Naive thymus-derived CD8-positive, alpha-beta T cell (primary cell): ENCODE data around the gene SLC7A4. TPM values are rescaled to one million over a fixed set of nuclear protein-coding genes. Genes with fewer than 3 reads are reported as not detected.

Experiments used
- ATAC-seq, 2 donors: fragments of 150-1000 bp; cut with Tn5 transposase in 1 of 2; sonication (Bioruptor Pico), chemical (Tn5 transposase) in 1 of 2; 1 replicate in 1 of 2; 2 replicates in 1 of 2; pipeline ENCODE4 v1.10.0; 2021; ENCODE audit warnings: mild to moderate bottlenecking in 2 of 2, moderate library complexity in 2 of 2
- POLR2A ChIA-PET: fragments of 350-600 bp; sonication (Branson Sonifier 250); formaldehyde crosslinking; loops from one replicate; lab custom pipeline; 2021; ENCODE audit warnings: antibody characterized with exemption; lab: Charles Lee
- DNase-seq, 10 donors: peaks; one replicate each; pipeline versions ENCODE4 v3.0.0 to v3.0.0-alpha.2; 2020 to 2022
- H3K27ac Mint-ChIP-seq, 10 donors: one replicate each; pipeline ENCODE4 v1.8.0; 2020 to 2022; ENCODE audit warnings: mild to moderate bottlenecking in 10 of 10, mixed read lengths in 10 of 10, moderate library complexity in 4 of 10, inconsistent platforms in 1 of 10
- H3K27me3 Mint-ChIP-seq, 5 donors: one replicate each; pipeline ENCODE4 v1.8.0; 2021 to 2022; ENCODE audit warnings: mixed read lengths in 5 of 5
- H3K36me3 Mint-ChIP-seq, 3 donors: one replicate each; pipeline ENCODE4 v1.8.0; 2020 to 2022; ENCODE audit warnings: mixed read lengths in 3 of 3, mild to moderate bottlenecking in 2 of 3, inconsistent platforms in 1 of 3
- H3K4me1 Mint-ChIP-seq, 4 donors: one replicate each; pipeline ENCODE4 v1.8.0; 2021 to 2022; ENCODE audit warnings: mixed read lengths in 4 of 4
- H3K4me3 Mint-ChIP-seq, 10 donors: one replicate each; pipeline ENCODE4 v1.8.0; 2020 to 2022; ENCODE audit warnings: mild to moderate bottlenecking in 10 of 10, mixed read lengths in 10 of 10, moderate library complexity in 6 of 10, inconsistent platforms in 1 of 10
- H3K9me3 Mint-ChIP-seq, 9 donors: one replicate each; pipeline ENCODE4 v1.8.0; 2020 to 2022; ENCODE audit warnings: mixed read lengths in 9 of 9, mild to moderate bottlenecking in 3 of 9, inconsistent platforms in 1 of 9, moderate library complexity in 1 of 9
- polyA plus RNA-seq, 3 donors: library from polyadenylated mRNA; unstranded; fragments of 300-500 nt; fragmentation: Illumina TruSeq; gene quantifications; one replicate each; pipeline ENCODE4 v1.2.3, GENCODE V29; 2021
- total RNA-seq, 8 experiments: library from RNA in 2 of 8; stranded (reverse) in 2 of 8; gene quantifications; one replicate each; pipeline ENCODE4 v1.2.3 and lab custom pipeline; 2021 to 2026

SLC7A4 gene
- total and polyA plus RNA-seq, 5 experiments from 2014 or later = 0.69 to 1.4 (median 1.2) TPM

DNA sequence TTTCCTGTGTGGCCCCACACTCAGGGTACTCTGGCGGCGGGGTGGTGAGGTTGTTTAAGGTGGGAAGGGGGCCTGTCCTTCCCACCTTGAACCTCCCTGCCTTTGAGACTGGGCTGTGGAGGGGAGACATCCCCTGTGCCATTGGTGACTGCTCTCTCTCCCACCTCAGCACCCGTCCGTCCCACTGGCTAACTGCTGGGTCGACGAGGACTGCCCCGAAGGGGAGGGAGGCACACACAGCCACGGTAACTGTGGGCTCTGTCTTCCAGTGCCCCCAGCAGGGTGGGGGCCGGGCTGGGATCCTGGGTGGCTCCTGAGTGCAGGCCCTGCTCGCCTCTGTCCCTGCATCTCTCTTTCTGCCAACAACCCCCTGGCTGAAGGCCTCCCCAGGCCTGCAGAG lies 9.9 kb downstream of the SLC7A4 start:
- no peak overlapping the region for H3K4me3 Mint-ChIP-seq
- H3K27ac Mint-ChIP-seq = no peak overlapping the region
- no peaks in the 10 kb centered on the region for H3K36me3 Mint-ChIP-seq
- no peaks in the 10 kb centered on the region for H3K27me3 Mint-ChIP-seq
- H3K4me1 Mint-ChIP-seq = peaks cover 16 to 36% (median 21%) of the 10 kb centered on the region in 4 donors
- POLR2A ChIA-PET = interaction anchor here (1.7 kb wide), 1 partner anchor 20 kb away, joined by 4 read pairs; no protein-coding TSS in a partner anchor
- H3K9me3 Mint-ChIP-seq = no peaks in the 10 kb centered on the region
- DNase-seq (peak in 1 of 10 donors; percentile 53), ATAC-seq (no peak)

DNA sequence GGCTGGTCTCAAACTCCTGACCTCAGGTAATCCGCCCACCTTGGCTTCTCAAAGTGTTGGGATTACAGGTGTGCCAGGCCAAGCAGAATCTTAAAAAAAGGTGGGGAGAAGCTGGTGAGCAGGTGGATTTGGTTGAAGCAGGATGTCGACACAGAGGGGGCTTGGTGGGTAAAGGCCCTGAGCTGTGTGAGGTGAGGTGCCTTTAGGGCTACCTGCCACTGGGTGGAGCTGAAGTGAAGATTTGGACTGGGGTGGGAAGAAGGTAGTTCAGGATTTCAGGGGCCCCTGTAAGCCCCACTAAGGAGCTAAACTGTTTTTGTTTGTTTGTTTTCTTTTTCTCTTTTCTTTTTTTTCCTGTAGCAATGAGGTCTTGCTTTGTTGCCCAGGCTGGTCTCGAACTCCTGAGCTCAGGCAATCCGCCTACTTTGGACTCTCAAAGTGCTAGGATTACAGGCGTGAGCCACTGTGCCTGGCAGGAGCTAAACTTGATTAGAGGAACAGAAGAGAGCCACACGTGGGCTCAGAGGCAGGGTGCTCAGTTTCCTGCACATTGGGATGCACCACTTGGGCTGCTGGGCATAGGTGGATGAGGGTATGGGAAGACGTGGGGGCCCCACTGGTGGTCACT lies 11.4 kb downstream of the SLC7A4 start:
- Mint-ChIP-seq H3K36me3 (no peaks in the 10 kb centered on the region), H3K27ac (peak overlapping the region in 4 of 10 donors; percentile 21 to 71 (median 39)), H3K27me3 (no peaks in the 10 kb centered on the region), H3K4me1 (peaks cover 14 to 36% (median 24%) of the 10 kb centered on the region in 4 donors), H3K4me3 (no peak overlapping the region), H3K9me3 (no peaks in the 10 kb centered on the region)
- ATAC-seq (peak; percentile 77 to 81), DNase-seq (peak in 6 of 10 donors; percentile 31 to 60 (median 46))
- POLR2A ChIA-PET = interaction anchor here (0.8 to 1.7 kb wide), 2 partner anchors 18 to 39 kb away, joined by 3 to 4 read pairs; partner anchors contain the start of gene LZTR1

DNA sequence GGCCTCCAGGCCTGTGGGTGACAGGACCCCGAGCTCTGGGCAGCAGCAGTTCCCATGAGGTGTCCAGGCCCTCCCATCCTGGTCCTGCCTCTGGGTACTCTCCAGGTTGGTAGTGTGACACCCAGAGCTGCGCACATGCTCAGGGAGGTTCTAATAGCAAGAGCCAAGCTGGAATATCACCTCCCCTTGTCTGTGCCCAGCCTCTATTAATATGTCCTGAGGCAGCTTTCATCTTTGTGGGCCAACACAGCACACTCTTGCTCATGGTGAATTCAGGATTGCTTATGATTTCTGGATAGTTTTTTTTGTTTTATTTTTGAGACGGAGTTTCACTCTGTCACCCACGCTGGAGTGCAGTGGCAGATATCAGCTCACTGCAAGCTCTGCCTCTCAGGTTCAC lies 14.0 kb downstream of the SLC7A4 start:
- Mint-ChIP-seq H3K27ac (peak overlapping the region in 2 of 10 donors; percentile 29 to 90), H3K4me1 (peaks cover 15 to 41% (median 36%) of the 10 kb centered on the region in 4 donors), H3K27me3 (no peaks in the 10 kb centered on the region), H3K9me3 (no peaks in the 10 kb centered on the region), H3K4me3 (no peak overlapping the region), H3K36me3 (no peaks in the 10 kb centered on the region)
- DNase-seq (no peak), ATAC-seq (no peak)
- POLR2A ChIA-PET = interaction anchor here (0.7 kb wide), 1 partner anchor 794 kb away, joined by 4 read pairs; no protein-coding TSS in a partner anchor

DNA sequence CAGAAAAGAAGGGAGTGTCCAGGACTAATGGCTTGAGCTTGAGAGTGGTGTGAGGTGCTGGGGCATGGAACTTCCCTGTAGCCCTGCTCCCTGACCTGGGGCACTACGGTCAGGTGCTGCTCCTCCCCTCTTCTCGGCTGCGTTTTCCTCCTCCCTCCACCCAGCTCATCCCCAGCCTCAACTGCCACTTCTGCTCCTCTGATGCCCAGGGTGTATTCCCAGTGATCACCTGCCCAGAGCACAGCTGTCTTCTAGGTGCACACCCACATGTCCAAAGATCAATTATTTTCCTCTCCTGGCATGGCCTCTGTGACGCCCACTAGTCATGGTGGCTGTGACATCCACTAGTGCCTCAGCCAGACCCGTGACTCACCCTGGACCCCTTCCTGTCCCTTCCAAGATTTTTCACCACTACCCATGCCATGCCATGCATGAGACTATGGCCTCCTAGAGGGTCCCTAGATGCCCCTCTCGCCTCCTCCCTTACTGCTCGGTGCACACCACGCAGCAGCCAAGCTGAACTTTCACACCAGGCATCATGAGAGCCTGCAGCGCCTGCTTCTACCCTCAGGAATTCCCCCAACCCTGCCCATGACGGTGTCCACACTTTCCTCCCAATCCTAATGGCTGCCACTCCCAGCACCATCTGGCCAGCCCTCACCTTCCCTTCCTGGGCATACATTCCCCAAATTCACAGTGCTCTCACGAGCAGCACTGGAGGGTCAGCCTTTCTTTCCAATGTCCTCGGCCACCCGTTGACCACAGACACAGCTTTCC lies 15.5 kb downstream of the SLC7A4 start:
- ATAC-seq = no peak
- Mint-ChIP-seq H3K27me3 (no peaks in the 10 kb centered on the region), H3K27ac (peak overlapping the region in 9 of 10 donors; percentile 10 to 90 (median 70)), H3K4me1 (peaks cover 15 to 43% (median 39%) of the 10 kb centered on the region in 4 donors), H3K9me3 (no peaks in the 10 kb centered on the region), H3K4me3 (peak overlapping the region in 7 of 10 donors; percentile 12 to 43 (median 22)), H3K36me3 (no peaks in the 10 kb centered on the region)
- DNase-seq = no peak
- POLR2A ChIA-PET = interaction anchor here (6.3 kb wide), 1 partner anchor 13 kb away, joined by 41 read pairs; the partner anchor contains the start of gene THAP7

DNA sequence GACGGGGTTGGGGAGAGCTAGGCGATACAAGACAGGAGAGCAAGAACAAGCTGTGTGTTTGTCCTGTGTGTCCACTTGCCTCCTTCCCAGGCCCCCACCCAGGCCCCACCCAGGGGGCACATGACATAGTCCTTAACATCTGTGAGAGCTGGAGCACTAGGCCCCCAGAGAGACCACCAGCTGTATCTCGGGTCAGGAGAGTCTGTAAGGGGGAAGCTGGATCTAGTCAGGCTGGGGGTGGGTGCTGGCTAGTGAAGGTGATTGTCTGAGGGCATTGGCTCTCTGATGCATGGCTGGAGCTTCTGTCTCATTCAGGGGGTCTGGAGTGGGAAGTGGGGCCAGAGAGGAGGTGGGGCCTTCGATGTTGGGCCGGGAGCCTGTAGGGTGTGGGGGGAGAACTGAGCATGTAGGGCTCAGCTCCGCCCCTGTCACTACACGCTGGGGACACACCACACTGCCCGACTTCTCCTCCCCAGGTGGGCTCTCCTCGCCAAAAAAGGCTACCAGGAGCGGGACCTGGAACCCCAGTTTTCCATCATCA lies 16.8 kb downstream of the SLC7A4 start:
- Mint-ChIP-seq H3K27me3 (no peaks in the 10 kb centered on the region), H3K27ac (peak overlapping the region in 7 of 10 donors; percentile 27 to 98 (median 95)), H3K4me1 (peaks cover 13 to 35% (median 34%) of the 10 kb centered on the region in 4 donors), H3K4me3 (peak overlapping the region in 6 of 10 donors; percentile 52 to 89 (median 82)), H3K9me3 (no peaks in the 10 kb centered on the region), H3K36me3 (no peaks in the 10 kb centered on the region)
- POLR2A ChIA-PET = interaction anchor here (6.3 kb wide), 1 partner anchor 12 kb away, joined by 41 read pairs; the partner anchor contains the start of gene THAP7
- ATAC-seq = no peak
- DNase-seq = peak in 1 of 10 donors; percentile 40

DNA sequence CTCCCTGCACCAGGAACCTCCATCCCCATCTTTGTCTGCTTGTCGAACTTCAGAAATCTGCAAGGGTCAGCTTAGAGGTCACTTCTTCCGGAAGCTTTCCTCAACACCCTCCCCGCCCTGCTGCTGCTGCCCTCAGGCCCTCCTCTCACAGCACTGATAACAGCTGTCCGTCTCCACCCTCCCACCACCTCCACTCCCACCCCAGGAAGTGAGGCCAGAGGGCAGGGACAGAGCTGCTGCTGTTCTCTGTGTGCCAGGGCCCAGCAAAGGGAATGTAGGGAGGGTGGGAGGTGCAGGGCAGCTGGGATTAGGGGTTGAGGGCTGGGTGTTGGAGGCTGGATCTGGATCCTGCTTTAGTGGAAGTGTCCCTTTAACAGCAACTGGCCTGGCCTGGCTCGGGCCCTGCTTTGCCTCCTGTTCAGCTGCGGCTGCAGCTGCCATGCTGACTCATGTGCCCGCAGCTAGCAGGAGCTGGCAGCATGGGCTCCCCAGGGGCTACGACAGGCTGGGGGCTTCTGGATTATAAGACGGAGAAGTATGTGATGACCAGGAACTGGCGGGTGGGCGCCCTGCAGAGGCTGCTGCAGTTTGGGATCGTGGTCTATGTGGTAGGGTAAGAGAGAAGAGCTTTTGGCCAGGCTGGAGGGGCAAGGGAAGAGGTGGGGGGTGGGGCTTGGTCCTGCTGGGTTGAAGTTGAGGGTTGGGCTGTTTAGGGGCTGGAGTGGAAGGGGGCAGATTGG lies 17.5 kb downstream of the SLC7A4 start, which contains the start of gene P2RX6:
Gene P2RX6 (plus strand): TSS at position 440 of the 740 bp plus-strand sequence. CDS start 10 bp downstream, at position 450.
- POLR2A ChIA-PET = interaction anchor here (1.0 to 6.3 kb wide), 3 partner anchors 11 to 33 kb away, joined by 3 to 41 read pairs (median 6); partner anchors contain the start of genes LZTR1 and THAP7
- no peak for ATAC-seq
- Mint-ChIP-seq H3K27me3 (no peaks in the 10 kb centered on the region), H3K4me3 (peak within 1 kb of the TSS; percentile 78 to 89 (median 87)), H3K4me1 (peaks cover 13 to 35% (median 33%) of the 10 kb centered on the region in 4 donors), H3K36me3 (no peaks in the 10 kb centered on the region), H3K9me3 (no peaks in the 10 kb centered on the region), H3K27ac (peak within 1 kb of the TSS; percentile 31 to 98 (median 96))
- DNase-seq = peak in 1 of 10 donors; percentile 57

DNA sequence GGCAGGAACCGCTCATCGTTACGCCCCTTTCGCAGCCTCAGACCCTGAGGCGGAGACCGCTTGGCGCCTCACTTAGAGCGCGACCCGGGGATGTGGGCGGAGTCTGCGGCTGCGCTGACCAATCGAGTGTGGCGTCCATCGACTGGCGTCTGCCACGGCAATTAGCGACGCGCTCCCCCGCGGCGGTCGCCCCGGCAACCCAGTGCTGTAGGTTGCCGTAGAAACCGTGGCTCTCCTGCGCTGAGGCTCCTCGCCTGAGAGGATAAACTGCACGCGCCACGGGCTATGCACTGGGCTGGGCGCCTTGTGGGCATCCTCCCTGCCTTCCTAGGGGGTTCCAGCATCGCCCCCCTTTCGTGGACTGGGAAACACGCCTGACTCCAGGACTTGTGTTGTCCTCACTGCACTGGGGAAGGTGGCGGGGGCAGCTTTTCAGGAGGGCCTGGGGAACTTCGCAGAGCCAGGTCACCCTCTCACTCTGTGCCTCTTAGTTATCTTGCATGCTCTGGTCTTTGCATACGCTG lies 18.1 kb downstream of the SLC7A4 start:
- Mint-ChIP-seq H3K36me3 (no peaks in the 10 kb centered on the region), H3K9me3 (no peaks in the 10 kb centered on the region), H3K27me3 (no peaks in the 10 kb centered on the region), H3K4me3 (peak overlapping the region; percentile 78 to 89 (median 87)), H3K27ac (peak overlapping the region; percentile 31 to 98 (median 96)), H3K4me1 (peaks cover 13 to 35% (median 33%) of the 10 kb centered on the region in 4 donors)
- ATAC-seq = peak; percentile 89 to 95
- POLR2A ChIA-PET = interaction anchor here (1.0 to 6.3 kb wide), 3 partner anchors 10 to 32 kb away, joined by 3 to 41 read pairs (median 6); partner anchors contain the start of genes LZTR1 and THAP7
- peak; percentile 70 to 92 (median 79) for DNase-seq

DNA sequence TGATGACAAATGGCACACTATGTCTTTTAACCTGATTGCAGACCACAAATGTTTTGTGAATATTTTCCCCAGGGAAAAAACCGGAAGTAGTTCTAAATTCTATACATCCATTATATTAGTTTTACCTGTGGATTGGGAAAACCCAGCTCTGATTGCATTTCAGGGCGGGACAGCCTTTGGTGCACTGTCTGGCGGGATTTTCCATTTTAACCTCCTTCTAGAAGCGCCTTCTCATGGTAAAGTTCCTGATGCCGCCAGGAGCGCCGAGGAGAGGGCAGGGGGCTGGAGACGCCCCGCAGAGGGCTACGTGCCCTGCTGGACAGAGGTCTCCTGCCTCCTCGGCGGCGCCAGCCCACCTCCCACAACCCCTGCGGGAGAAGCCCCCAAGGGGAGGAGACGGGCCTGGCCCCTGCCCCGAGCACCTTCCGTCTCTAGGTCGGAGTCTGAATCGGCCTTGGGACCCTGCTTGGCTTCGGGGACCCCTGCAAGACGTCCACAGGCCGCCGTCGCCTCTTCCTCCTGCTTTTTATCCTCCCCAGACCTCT lies 18.6 kb downstream of the SLC7A4 start:
- peaks cover 13 to 35% (median 33%) of the 10 kb centered on the region in 4 donors for H3K4me1 Mint-ChIP-seq
- H3K36me3 Mint-ChIP-seq = no peaks in the 10 kb centered on the region
- H3K27ac Mint-ChIP-seq = peak overlapping the region; percentile 31 to 98 (median 96)
- H3K9me3 Mint-ChIP-seq = no peaks in the 10 kb centered on the region
- POLR2A ChIA-PET = interaction anchor here (1.6 to 6.3 kb wide), 2 partner anchors 10 to 32 kb away, joined by 6 to 41 read pairs; partner anchors contain the start of genes LZTR1 and THAP7
- DNase-seq (no peak), ATAC-seq (no peak)
- peak overlapping the region; percentile 78 to 89 (median 87) for H3K4me3 Mint-ChIP-seq
- no peaks in the 10 kb centered on the region for H3K27me3 Mint-ChIP-seq

DNA sequence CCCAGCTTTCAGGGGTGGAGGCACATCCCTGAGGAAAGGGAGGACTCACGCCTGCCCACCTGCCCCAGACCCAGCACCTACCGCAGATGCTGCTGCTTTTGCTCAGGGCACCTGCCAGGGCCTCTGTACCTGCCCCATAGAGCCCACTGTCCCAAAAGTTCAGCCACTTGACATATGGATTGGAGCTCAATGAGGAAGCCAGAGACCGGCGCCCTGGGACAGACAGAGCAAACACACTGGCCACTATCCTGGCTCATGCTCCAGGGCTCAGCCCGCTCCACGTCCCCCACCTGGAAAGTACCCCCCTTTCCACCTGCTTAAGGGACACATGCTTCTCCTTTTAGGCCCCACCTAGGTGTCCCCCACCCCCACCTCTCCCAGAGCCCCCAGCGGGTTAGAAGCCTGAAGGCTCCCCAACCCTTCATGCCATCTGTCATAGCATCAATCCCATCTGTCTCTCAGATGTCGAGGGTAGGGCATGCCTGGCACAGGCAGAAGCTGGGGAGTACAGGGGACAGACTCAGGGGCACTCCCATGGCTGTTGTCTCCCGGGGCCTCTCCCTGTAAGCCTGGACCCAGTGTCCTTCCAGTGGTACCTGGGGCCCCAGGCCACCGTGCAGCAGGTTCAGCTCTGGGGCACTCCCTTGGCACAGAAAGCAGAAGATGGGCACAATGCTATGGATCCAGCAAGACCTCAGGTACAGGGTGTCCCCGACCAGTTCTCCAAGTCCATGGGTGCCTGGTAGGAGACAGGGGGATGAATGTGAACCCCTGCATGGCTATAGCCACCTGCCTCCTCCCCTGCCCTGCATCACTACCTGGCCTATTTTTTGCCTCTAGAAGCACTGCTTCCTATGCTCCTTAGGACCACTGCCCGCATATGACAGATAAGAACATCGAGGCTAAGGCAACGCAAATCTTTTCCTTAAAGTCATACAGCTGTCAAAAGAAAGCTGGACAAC lies 19.6 kb downstream of the SLC7A4 start:
- POLR2A ChIA-PET = interaction anchor here (1.6 to 6.3 kb wide), 2 partner anchors 9 to 31 kb away, joined by 6 to 41 read pairs; partner anchors contain the start of genes LZTR1 and THAP7
- Mint-ChIP-seq H3K4me3 (peak overlapping the region; percentile 57 to 87 (median 77)), H3K4me1 (peaks cover 11 to 34% (median 33%) of the 10 kb centered on the region in 4 donors), H3K27me3 (no peaks in the 10 kb centered on the region), H3K9me3 (no peaks in the 10 kb centered on the region), H3K27ac (peak overlapping the region in 9 of 10 donors; percentile 79 to 96 (median 91)), H3K36me3 (no peaks in the 10 kb centered on the region)
- ATAC-seq = no peak
- peak in 1 of 10 donors; percentile 38 for DNase-seq

DNA sequence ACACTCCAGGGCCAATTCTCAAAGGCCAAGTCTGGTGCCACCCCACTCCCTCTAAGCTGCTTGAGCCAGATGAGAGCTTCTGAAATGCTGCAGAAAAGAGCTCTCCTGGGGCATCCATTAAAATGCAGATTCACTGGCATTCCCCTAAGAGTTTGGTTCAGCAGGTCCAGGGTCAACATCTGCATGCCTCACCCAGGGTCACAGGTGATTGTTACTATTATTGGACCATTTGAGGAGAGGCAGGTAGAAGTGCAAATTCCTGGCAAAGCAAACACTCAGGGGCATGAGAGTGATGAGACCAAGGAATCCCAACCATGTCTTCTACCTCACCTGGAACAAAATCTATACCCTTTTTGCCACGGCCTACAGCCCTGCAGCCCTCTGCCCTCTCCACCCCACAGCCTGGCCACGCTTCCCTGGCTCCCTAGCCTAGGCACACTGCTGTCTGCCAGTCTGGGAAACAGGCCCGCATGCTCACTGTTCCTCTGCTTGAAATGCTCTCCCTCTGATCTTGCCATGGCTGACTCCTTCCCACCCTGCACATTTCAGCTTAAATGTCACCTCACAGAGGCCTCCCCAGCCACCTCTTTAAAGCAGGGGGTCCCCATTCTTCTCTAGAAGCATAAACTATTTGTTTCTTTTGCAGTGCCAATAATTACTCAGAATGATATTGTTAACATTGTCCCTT lies 21.8 kb downstream of the SLC7A4 start:
- no peak overlapping the region for H3K4me3 Mint-ChIP-seq

More for the DNA sequence above, 21.8 kb downstream of the SLC7A4 start:
- Mint-ChIP-seq H3K36me3 (no peaks in the 10 kb centered on the region), H3K27me3 (no peaks in the 10 kb centered on the region), H3K9me3 (no peaks in the 10 kb centered on the region), H3K4me1 (peaks cover 11 to 24% (median 23%) of the 10 kb centered on the region in 4 donors), H3K27ac (peak overlapping the region in 3 of 10 donors; percentile 25 to 62 (median 38))
- DNase-seq = no peak
- ATAC-seq = no peak
- POLR2A ChIA-PET = interaction anchor here (1.1 to 6.3 kb wide), 2 partner anchors 7 to 14 kb away, joined by 5 to 41 read pairs; partner anchors contain the start of gene THAP7
